ENCODE data around the gene RBM20. TPM values are rescaled to one million over a fixed set of nuclear protein-coding genes. Genes with fewer than 3 reads are reported as not detected.

The RBM20 gene
- total RNA-seq, 1 experiment from 2014 or later: 0.17 TPM

DNA sequence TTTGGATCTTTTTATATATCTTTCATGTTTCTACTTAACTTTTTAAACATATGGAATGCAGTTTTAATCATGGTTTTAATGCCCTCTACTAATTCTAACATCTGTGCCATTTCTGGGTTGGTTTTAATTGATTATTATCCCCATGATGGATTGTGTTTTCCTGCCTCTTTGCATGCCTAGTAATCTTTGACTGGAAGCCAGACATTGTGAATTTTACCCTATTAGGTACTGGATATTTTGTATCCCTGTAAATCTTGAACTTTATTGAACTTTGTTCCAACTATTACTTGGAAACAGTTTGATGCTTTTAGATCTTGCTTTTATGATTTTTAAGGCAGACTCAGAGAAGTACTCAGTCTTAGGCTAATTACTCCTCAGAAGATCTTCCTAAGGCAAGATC lies 16.0 kb upstream of the RBM20 start:
- Mint-ChIP-seq H3K4me3 (no peak overlapping the region), H3K27me3 (ENCODE audit: low read depth) (no peaks in the 10 kb centered on the region; the same call in 1 of the 2 replicates), H3K27ac (no peak overlapping the region), H3K9me3 (no peaks in the 10 kb centered on the region), H3K4me1 (peaks cover 19 to 20% of the 10 kb centered on the region in 2 experiments), H3K36me3 (ENCODE audit: insufficient read depth in 1 of 3, low read depth in 3 of 3) (no peaks in the 10 kb centered on the region; a peak in 1 of 7 replicates)
- no peak overlapping the region for H3K9ac ChIP-seq (ENCODE audit: extremely low read depth, insufficient read length, low read length)
- no peak overlapping the region for H2AK5ac ChIP-seq (ENCODE audit: insufficient read length, low read length)
- H3K56ac ChIP-seq (ENCODE audit: insufficient read length, low read depth, low read length): no peak overlapping the region
- no peaks in the 10 kb centered on the region for H3K27me3 ChIP-seq (ENCODE audit: insufficient read depth, low read length)
- H2BK5ac ChIP-seq (ENCODE audit: insufficient read length, low read length): no peak overlapping the region
- H3K79me2 ChIP-seq (ENCODE audit: insufficient read depth, low read length): no peaks in the 10 kb centered on the region; the same call in 1 of the 2 replicates
- H3K4me2 ChIP-seq (ENCODE audit: insufficient read depth, insufficient read length, low read length): no peak overlapping the region
- TF ChIP-seq, protein P1, sequence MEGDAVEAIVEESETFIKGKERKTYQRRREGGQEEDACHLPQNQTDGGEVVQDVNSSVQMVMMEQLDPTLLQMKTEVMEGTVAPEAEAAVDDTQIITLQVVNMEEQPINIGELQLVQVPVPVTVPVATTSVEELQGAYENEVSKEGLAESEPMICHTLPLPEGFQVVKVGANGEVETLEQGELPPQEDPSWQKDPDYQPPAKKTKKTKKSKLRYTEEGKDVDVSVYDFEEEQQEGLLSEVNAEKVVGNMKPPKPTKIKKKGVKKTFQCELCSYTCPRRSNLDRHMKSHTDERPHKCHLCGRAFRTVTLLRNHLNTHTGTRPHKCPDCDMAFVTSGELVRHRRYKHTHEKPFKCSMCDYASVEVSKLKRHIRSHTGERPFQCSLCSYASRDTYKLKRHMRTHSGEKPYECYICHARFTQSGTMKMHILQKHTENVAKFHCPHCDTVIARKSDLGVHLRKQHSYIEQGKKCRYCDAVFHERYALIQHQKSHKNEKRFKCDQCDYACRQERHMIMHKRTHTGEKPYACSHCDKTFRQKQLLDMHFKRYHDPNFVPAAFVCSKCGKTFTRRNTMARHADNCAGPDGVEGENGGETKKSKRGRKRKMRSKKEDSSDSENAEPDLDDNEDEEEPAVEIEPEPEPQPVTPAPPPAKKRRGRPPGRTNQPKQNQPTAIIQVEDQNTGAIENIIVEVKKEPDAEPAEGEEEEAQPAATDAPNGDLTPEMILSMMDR (conservative IDR thresholded peaks at IDR 0.05): no peak
- H4K91ac ChIP-seq (ENCODE audit: insufficient read length, low read depth, low read length): no peak overlapping the region
- no peak overlapping the region for H2AFZ ChIP-seq (ENCODE audit: low read length)
- H3K18ac ChIP-seq (ENCODE audit: insufficient read length, low read depth, low read length): no peak overlapping the region
- no peak overlapping the region for H3K27ac ChIP-seq (ENCODE audit: insufficient read length, low read depth, low read length)
- DNase-seq: no peak
- H4K5ac ChIP-seq (ENCODE audit: insufficient read length, low read depth, low read length): no peak overlapping the region
- no peak overlapping the region for H3K4ac ChIP-seq (ENCODE audit: low read depth, low read length)
- no peak overlapping the region for H3K14ac ChIP-seq (ENCODE audit: insufficient read depth, low read length)
- no peak overlapping the region for H2BK12ac ChIP-seq (ENCODE audit: insufficient read length, low read depth, low read length)
- no peaks in the 10 kb centered on the region for H4K20me1 ChIP-seq (ENCODE audit: control insufficient read depth, insufficient read depth, insufficient read length)
- no peak overlapping the region for H2BK120ac ChIP-seq (ENCODE audit: low read depth, low read length, poor library complexity, severe bottlenecking)
- no peak overlapping the region for H3K23ac ChIP-seq (ENCODE audit: insufficient read length, low read depth, low read length)
- no peak overlapping the region for H3T11ph ChIP-seq (ENCODE audit: low read length)
- no peak overlapping the region for H2BK15ac ChIP-seq (ENCODE audit: low read depth, low read length)
- no peaks in the 10 kb centered on the region for H3K9me3 ChIP-seq (ENCODE audit: control insufficient read depth, low read depth, low read length)
- H3K79me1 ChIP-seq (ENCODE audit: insufficient read depth, low read depth, low read length, poor library complexity, severe bottlenecking): no peaks in the 10 kb centered on the region
- no peaks in the 10 kb centered on the region; the same call in 1 of the 2 replicates for H3K4me1 ChIP-seq (ENCODE audit: insufficient read depth, low read length)
- no peaks in the 10 kb centered on the region for H3K23me2 ChIP-seq (ENCODE audit: insufficient read length, low read depth, low read length, poor library complexity, severe bottlenecking)
- no peak overlapping the region for H2BK20ac ChIP-seq (ENCODE audit: low read depth, low read length, poor library complexity, severe bottlenecking)
- H4K8ac ChIP-seq (replicated peaks; ENCODE audit: insufficient read length, low read depth, low read length): no peak overlapping the region
